Measurements from ENCODE around the gene OTUD1. TPM values are rescaled to one million over a fixed set of nuclear protein-coding genes. Genes with fewer than 3 reads are reported as not detected.

OTUD1 gene
- total RNA-seq, 1 donor from 2014 or later, result 6.3 TPM

GRCh38 chr10:23467548-23467947 lies 28.7 kb downstream of the OTUD1 start:
- no peaks in the 10 kb centered on the region for H3K79me2 ChIP-seq (ENCODE audit: insufficient read depth, low read length)
- DNase-seq (ENCODE audit: low read depth) (no peak), FAIRE-seq (no peak)
- no peak overlapping the region for H3K9ac ChIP-seq (ENCODE audit: low read length)
- H3K4me3 ChIP-seq (ENCODE audit: insufficient read depth, low read depth, low read length), result no peak overlapping the region
- H3K36me3 Mint-ChIP-seq (ENCODE audit: low read depth, unreplicated experiment), result no peaks in the 10 kb centered on the region
- H3K9me3 ChIP-seq (ENCODE audit: insufficient read depth, low read depth, low read length), result no peaks in the 10 kb centered on the region
- H4K20me1 ChIP-seq (ENCODE audit: insufficient read depth, low read length), result no peaks in the 10 kb centered on the region
- H3K4me1 Mint-ChIP-seq (ENCODE audit: low read depth, unreplicated experiment), result no peaks in the 10 kb centered on the region
- peaks cover 11% of the 10 kb centered on the region for H3K27me3 Mint-ChIP-seq (ENCODE audit: low read depth, unreplicated experiment)
- H3K27ac Mint-ChIP-seq (ENCODE audit: unreplicated experiment), result no peak overlapping the region
- no peaks in the 10 kb centered on the region for H3K9me3 Mint-ChIP-seq (ENCODE audit: unreplicated experiment)
- H3K4me1 ChIP-seq (ENCODE audit: insufficient read depth, low read length), result no peaks in the 10 kb centered on the region
- no peak overlapping the region for H3K27ac ChIP-seq (ENCODE audit: low read depth, low read length)
- H3K27me3 ChIP-seq (ENCODE audit: insufficient read depth, low read length), result no peaks in the 10 kb centered on the region
- H2AFZ ChIP-seq (ENCODE audit: low read depth, low read length), result no peak overlapping the region
- TF ChIP-seq CTCF (IDR thresholded peaks at IDR 0.05; ENCODE audit: insufficient read depth, low read depth, low read length) (no peak), EZH2 (IDR thresholded peaks at IDR 0.05; ENCODE audit: insufficient read depth, low read length) (no peak)
- no peak overlapping the region for H3K4me2 ChIP-seq (ENCODE audit: low read length)
- H3K36me3 ChIP-seq (ENCODE audit: insufficient read depth, low read length), result no peaks in the 10 kb centered on the region
- H3K4me3 Mint-ChIP-seq (ENCODE audit: unreplicated experiment), result no peak overlapping the region

DNA sequence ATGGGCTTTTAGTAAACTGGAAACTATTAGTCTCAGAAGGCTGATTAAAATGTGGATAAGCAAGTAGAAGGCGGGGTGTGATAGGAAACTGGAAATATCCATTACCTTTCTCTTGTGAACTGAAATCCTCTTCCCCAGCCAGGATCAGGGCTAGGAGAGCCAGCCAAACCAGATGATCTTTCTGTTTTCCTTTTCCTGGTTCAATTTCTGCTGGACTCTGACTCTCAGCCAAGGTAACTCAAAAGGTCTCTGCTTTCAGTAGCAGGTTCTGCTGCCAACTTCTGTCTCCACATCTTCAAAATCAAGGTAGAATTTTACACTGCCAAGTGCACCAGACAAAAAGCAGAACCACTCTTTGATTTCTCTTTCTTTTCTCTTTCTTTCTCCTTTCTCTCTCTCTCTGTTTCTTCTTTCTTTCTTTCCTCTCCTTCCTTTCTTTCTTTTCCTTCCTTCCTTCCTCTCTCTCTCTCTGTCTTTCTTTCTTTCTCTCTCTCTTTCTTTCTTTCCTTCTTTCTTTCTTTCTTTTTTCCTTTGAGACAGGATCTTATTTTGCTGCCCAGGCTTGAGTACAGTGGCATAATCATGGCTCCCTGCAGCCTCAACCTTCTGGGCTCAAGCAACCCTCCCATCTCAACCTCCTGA lies 30.8 kb downstream of the OTUD1 start:
- Histone ChIP-seq H3K27me3 (ENCODE audit: insufficient read depth, low read length) (no peaks in the 10 kb centered on the region), H3K9me3 (ENCODE audit: insufficient read depth, low read depth, low read length) (no peaks in the 10 kb centered on the region), H3K27ac (ENCODE audit: low read depth, low read length) (no peak overlapping the region), H3K4me3 (ENCODE audit: insufficient read depth, low read depth, low read length) (no peak overlapping the region), H4K20me1 (ENCODE audit: insufficient read depth, low read length) (no peaks in the 10 kb centered on the region), H2AFZ (ENCODE audit: low read depth, low read length) (no peak overlapping the region), H3K79me2 (ENCODE audit: insufficient read depth, low read length) (no peaks in the 10 kb centered on the region), H3K36me3 (ENCODE audit: insufficient read depth, low read length) (no peaks in the 10 kb centered on the region), H3K4me2 (ENCODE audit: low read length) (no peak overlapping the region), H3K9ac (ENCODE audit: low read length) (no peak overlapping the region), H3K4me1 (ENCODE audit: insufficient read depth, low read length) (no peaks in the 10 kb centered on the region)
- H3K36me3 Mint-ChIP-seq (ENCODE audit: low read depth, unreplicated experiment), result no peaks in the 10 kb centered on the region
- no peak overlapping the region for H3K27ac Mint-ChIP-seq (ENCODE audit: unreplicated experiment)
- no peaks in the 10 kb centered on the region for H3K9me3 Mint-ChIP-seq (ENCODE audit: unreplicated experiment)
- H3K4me1 Mint-ChIP-seq (ENCODE audit: low read depth, unreplicated experiment), result no peaks in the 10 kb centered on the region
- DNase-seq (ENCODE audit: low read depth), result no peak
- FAIRE-seq, result no peak
- H3K27me3 Mint-ChIP-seq (ENCODE audit: low read depth, unreplicated experiment), result peaks cover 14% of the 10 kb centered on the region
- TF ChIP-seq CTCF (IDR thresholded peaks at IDR 0.05; ENCODE audit: insufficient read depth, low read depth, low read length) (no peak), EZH2 (IDR thresholded peaks at IDR 0.05; ENCODE audit: insufficient read depth, low read length) (no peak)
- no peak overlapping the region for H3K4me3 Mint-ChIP-seq (ENCODE audit: unreplicated experiment)

GRCh38 chr10:23472181-23472580 lies 33.3 kb downstream of the OTUD1 start:
- FAIRE-seq (no peak), DNase-seq (ENCODE audit: low read depth) (no peak)
- H3K9me3 Mint-ChIP-seq (ENCODE audit: unreplicated experiment), result no peaks in the 10 kb centered on the region
- Histone ChIP-seq H4K20me1 (ENCODE audit: insufficient read depth, low read length) (no peaks in the 10 kb centered on the region), H3K27me3 (ENCODE audit: insufficient read depth, low read length) (no peaks in the 10 kb centered on the region), H3K4me3 (ENCODE audit: insufficient read depth, low read depth, low read length) (no peak overlapping the region), H3K4me1 (ENCODE audit: insufficient read depth, low read length) (no peaks in the 10 kb centered on the region), H3K79me2 (ENCODE audit: insufficient read depth, low read length) (no peaks in the 10 kb centered on the region), H3K4me2 (ENCODE audit: low read length) (no peak overlapping the region), H3K9me3 (ENCODE audit: insufficient read depth, low read depth, low read length) (no peaks in the 10 kb centered on the region), H2AFZ (ENCODE audit: low read depth, low read length) (no peak overlapping the region), H3K9ac (ENCODE audit: low read length) (no peak overlapping the region), H3K36me3 (ENCODE audit: insufficient read depth, low read length) (no peaks in the 10 kb centered on the region), H3K27ac (ENCODE audit: low read depth, low read length) (no peak overlapping the region)
- H3K36me3 Mint-ChIP-seq (ENCODE audit: low read depth, unreplicated experiment), result no peaks in the 10 kb centered on the region
- TF ChIP-seq CTCF (IDR thresholded peaks at IDR 0.05; ENCODE audit: insufficient read depth, low read depth, low read length) (no peak), EZH2 (IDR thresholded peaks at IDR 0.05; ENCODE audit: insufficient read depth, low read length) (no peak)
- no peak overlapping the region for H3K27ac Mint-ChIP-seq (ENCODE audit: unreplicated experiment)
- no peak overlapping the region for H3K4me3 Mint-ChIP-seq (ENCODE audit: unreplicated experiment)
- peaks cover 14% of the 10 kb centered on the region for H3K27me3 Mint-ChIP-seq (ENCODE audit: low read depth, unreplicated experiment)
- no peaks in the 10 kb centered on the region for H3K4me1 Mint-ChIP-seq (ENCODE audit: low read depth, unreplicated experiment)
